Amniotic epithelial cell (primary cell): ENCODE data around the gene STRN3.
A peak's percentile ranks its signal among the peaks of the same experiment; 100 is the strongest.
"Not testable (repeated sequence)": the region's sequence is repeated elsewhere in the genome, so short reads cannot be mapped to it uniquely, and the experiment has no call there.

Source experiments
- DNase-seq: peaks from one replicate; pipeline ENCODE4 v3.0.0-alpha.2; 2010; ENCODE audit warnings: low read depth

The STRN3 gene

GRCh38 chr14:30969796-30970195, 56.4 kb downstream of the STRN3 start:
- DNase-seq, result not testable (repeated sequence)

DNA sequence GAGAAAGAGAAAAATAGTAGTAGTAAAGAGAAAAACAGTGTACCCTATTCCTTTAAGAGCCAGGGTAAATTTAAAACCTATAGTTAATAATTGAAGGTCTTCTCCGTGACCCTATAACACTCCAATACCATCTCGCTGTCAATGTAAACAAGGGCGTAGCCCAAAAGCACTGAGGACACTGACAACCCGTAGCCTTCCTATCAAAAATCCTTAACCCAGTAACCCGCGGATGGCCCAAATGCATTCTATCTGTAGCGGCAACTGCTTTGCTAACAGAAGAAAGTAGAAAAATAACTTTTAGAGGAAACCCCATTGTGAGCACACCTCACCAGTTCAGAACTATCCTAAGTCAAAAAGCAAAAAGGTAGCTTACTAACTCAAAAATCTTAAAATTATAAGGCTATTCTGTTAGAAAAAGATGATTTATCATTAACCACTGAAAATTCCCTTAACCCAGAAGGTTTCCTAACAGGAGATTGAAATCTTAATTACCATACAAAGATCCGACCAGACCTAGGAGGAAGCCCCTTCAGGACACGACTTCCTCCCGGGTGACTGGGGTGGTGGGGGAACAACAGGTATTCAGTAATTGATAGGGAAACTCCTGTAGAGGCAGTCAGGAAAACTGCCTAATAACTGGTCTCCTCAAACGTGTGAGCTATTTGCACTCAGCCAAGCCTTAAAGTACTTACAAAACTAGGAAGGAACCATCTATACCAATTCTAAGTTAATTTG, 58.6 kb downstream of the STRN3 start:
- not testable (repeated sequence) for DNase-seq

DNA sequence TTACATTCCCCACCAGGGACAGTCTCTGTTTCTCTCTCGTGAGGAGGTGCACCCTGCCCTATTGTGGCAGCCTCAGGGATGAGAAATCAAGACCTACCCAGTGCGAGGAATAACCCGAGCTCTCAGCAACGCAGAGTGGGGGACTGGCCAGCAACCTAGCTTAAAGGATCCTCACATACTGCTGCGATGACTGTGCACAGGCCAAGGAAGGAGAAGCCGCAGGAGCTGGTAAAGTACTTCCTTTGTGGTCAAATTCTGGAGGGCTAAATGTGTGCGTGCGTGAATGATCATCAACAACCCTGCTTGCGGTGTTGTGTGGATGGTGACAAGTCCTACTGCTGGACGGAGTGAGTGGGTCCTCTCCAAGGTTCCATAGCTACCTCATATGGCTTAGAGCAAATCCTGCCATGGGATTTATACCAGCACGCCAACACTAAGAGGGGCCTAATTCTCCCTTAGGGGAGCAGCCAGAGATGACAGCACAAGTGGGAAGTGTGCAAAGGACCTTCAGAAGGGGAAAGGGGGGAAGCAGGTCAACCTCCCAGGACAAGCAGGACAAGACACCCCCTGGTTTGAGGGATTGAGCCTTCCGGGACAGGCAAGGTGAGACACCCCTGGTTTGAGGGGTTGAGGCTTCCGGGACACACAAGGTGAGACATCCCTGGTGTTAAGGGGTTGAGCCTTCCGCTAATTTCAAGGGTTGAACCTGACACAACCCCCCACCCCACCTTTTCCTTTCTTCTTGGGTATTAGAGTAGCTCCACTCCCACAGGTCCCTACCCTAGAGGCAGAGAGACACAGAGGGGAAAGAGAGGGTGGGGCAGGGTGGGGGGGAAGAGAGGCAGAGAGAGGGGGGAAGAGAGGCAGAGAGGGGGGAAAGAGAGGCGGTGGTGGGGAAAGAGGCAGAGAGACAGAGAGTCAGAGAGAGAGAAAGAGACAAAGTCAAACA, 59.5 kb downstream of the STRN3 start:
- DNase-seq, result peak; percentile 25

DNA sequence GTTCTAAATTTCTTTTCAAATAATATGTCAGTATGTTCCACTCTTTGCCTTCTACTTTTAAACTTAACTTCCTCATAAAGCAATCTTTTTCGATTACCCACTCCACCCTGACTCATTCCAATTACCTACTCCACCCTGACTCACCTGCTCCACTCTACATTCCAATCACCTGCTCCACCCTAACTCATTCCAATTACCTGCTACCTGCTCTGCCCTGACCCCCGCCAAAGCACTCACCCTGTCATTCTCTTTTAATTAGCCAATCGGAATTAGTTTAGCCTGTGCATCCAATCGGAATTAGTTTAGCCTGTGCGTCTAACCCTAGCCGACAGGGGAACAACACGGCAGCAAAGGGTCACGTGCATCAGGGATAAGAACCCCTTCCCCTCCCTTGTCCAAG, 60.3 kb downstream of the STRN3 start:
- not testable (repeated sequence) for DNase-seq

DNA sequence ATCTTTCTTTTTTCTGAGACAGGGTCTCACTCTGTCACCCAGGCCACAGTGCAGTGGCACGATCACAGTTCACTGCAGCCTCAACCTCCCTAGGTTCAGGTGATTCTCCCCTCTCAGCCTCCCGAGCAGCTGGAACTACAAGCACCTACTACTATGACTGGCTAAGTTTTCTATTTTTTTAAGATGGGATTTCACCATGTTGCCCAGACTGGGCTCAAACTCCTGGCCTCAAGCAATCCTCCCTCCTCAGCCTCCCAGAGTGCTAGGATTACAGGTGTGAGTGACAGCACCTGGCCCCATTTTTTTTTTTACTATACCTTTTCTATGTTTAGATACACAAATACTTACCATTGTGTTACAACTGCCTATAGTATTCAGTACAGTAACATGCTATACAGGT, 63.6 kb downstream of the STRN3 start:
- not testable (repeated sequence) for DNase-seq

DNA sequence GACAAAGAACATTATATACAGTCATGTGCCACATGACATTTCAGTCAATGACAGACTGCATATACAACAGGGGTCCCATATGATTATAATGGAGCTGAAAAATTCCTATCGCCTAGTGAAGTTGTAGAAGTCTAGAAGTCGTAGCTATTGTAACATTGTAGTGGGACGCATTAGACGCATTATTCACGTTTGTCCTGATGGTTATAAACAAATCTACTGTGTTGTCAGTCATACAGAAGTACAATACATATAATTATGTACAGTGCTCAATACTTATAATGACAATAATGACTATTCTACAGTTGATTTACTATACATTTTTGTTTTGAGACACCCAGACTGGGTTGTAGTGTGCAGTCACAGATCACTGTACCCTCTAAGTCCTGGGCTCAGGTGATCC, 64.8 kb downstream of the STRN3 start:
- DNase-seq, result no peak

- DNase-seq, result peak; percentile 19
These were observed 66.0 kb downstream of the STRN3 start for GRCh38 chr14:30960216-30960615.

DNA sequence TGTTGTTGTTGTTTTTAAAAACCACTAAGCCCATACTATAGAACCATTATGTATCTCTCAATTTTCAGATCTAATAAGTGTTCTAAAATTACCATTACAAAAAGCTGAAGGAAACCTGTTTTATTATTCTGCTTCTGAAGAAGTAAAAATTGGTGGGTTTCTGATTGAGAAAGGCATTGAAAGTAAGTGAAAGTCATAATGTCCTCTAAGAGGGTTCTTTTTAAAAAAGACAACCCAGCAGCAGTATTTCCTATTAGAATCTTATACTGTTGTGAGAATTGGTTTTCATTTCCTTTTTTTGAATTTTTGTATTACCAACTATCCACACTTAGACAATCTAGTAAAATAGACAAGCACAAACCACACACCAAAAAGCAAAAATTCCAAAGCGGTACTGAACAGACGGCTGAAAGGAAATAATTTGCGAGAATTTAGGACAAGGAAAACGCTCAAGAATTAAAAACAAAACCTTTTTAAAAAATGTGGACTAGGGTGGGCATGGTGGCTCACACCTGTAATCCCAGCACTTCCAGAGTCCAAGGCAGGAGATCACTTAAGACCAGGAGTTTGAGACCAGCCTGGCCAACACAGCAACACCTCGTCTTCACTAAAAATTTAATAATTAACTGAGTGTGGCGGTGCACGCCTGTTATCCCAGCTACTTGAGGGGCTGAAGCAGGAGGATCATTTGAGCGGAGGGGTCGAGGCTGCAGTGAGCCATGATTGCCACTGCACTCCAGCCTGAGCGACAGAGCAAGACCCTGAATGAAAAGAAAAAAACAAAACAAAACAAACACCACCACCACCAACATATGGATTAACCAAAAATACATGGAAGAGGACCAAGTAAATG, 67.4 kb downstream of the STRN3 start:
- DNase-seq, result no peak

DNA sequence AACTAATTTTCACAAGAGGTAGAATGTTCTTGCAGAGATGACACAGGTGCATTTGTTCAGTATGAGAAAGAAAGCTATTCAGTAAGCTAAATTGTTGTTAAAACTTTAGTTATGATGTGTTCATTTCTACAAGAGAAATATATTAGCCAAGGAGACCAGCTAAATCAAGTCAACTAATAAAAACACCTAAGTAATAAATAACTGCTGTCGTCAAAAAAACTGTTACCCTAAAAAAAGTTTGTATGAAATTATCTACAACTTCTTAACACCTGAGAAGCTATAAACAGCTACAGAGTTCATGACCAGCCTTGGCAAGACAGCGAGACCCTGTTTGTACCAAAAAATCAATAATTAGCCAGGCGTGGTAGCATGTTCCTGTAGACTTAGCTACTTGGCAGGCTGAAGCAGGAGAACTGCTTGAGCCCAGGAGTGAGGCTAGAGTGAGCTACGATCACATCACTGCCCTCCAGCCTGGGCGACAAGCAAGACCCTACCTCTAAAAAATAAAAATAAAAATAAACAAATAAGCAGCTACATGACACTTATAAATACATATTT, 68.3 kb downstream of the STRN3 start:
- no peak for DNase-seq

- DNase-seq, result no peak
These were observed 76.5 kb downstream of the STRN3 start for GRCh38 chr14:30949651-30950050.

DNA sequence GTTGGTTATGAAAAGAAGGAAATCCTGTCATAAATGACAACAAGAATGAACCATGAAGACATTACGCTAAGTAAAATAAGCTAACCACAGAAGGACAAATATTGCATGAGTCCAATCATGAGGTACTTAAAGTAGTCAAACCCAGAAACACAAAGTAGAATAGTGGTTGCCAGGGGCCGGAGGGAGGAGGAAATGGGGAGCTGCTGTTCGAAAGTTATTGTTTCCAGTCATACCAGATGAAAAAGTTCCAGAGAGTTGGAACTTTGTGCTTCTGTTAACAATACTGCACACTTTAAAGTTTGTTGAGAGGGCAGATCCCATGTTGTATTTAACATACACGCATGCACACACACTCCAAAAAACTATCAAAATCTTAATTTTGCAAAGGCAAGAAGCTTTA, 82.5 kb downstream of the STRN3 start:
- no peak for DNase-seq

- no peak for DNase-seq
These were observed 85.3 kb downstream of the STRN3 start for GRCh38 chr14:30940886-30941285.

DNA sequence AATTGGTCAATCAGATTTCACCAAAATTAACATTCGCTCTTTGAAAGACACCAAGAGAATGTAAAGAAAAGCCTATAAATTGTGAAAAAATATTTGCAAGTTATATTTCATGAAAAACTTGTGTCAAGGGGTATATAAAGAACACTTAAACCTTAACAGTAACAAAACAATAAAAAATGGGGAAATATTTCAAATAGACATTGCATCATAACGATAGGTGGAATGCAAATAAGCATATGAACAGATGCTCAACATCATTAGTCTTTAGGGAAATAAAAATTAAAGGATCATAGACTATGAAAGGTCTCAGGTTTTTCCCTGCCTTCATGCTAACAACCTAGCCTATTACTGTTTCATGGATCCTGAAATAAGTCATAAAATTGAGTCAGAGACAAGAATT, 87.6 kb downstream of the STRN3 start:
- DNase-seq, result no peak

DNA sequence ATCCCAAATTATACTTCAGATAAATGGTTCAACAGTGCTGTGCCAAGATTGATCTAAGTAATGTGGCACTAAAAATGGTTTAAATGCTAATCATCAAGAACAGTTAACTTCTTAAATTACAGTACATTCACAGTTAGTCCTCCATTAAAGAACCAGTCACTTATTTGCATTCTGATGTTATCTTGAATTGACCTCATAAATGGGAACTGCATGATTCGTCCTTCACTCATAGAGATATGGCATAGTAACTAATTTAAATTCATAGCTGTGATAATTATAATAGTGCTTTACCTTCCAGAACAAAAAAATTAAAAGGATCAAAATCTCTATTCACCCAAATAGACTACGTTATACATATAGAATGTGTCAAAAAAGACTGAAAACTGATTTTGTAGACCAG, 90.7 kb downstream of the STRN3 start:
- peak; percentile 8 for DNase-seq

GRCh38 chr14:30933937-30934336, 92.2 kb downstream of the STRN3 start:
- DNase-seq, result not testable (repeated sequence)

- no peak for DNase-seq
These were observed 97.7 kb downstream of the STRN3 start for GRCh38 chr14:30928462-30928861.

- no peak for DNase-seq
These were observed 100.9 kb downstream of the STRN3 start for GRCh38 chr14:30925254-30925653.

GRCh38 chr14:30921788-30922187, 104.4 kb downstream of the STRN3 start:
- no peak for DNase-seq

DNA sequence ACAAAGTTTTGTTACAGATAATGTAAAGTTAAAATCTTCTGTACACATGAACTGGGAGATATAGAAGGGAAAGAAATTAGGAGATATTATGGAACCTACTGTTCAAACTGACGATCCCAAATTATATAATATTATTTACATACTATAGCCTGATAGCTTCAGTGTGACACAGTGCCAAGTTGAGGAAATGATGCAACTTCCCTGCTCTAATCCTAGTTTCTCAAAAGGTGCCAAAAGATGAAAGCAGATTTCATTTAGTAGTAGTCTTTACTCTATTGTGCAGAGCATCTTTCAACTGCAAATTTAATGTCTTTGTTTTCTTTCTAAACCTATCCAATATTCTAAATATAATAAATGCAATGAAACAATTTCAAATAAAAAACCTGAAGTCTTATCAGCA, 104.9 kb downstream of the STRN3 start:
- peak; percentile 30 for DNase-seq

DNA sequence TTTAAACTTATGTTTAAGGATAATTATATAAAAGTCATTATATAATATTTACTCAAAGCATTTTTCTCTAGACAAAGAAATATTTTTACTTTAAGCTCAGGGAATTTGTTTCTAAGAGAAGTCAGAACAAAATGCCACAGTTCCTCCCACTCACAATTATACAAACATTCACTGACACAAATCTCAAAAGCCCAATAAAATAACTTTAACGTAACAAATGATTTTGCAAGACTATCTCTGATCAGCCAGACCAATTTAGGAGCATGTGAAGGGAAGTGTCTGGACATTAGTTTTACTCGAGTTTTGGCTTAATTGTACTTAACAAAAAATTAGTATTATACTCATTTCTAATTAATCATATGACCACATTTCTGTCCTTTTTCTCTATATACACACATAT, 110.6 kb downstream of the STRN3 start:
- DNase-seq, result peak; percentile 21

- no peak for DNase-seq
These were observed 111.4 kb downstream of the STRN3 start for GRCh38 chr14:30914812-30915211.

- no peak for DNase-seq
These were observed 117.4 kb downstream of the STRN3 start for GRCh38 chr14:30908826-30909225.
